Gastroesophageal sphincter (tissue), 3 donors: ENCODE measurements around the gene OGFRL1.

Experiments
- EP300 ChIP-seq: sonication (generic); formaldehyde crosslinking; IDR thresholded peaks from one replicate; pipeline ENCODE4 v1.6.1; 2017; ENCODE audit warnings: antibody characterized with exemption, mild to moderate bottlenecking
- POLR2A ChIP-seq, 2 donors: fragments of 450-650 bp; IDR thresholded peaks; one replicate each; pipeline ENCODE4 v1.6.1; 2017; ENCODE audit warnings: antibody characterized with exemption in 2 of 2, mild to moderate bottlenecking in 2 of 2, moderate library complexity in 1 of 2
- POLR2AphosphoS5 ChIP-seq: sonication (generic); formaldehyde crosslinking; IDR thresholded peaks from one replicate; pipeline ENCODE4 v1.6.1; 2017; ENCODE audit warnings: antibody characterized with exemption
- TF ChIP-seq, protein P1 (sequence below), 4 experiments: fragments of 200-600 bp in 2 of 4; fragments of 450-650 bp in 2 of 4; sonication (generic) in 1 of 4; IDR thresholded peaks; one replicate each; pipeline ENCODE4 v1.5.1; 2017 to 2019; ENCODE audit warnings: antibody characterized with exemption in 4 of 4, mild to moderate bottlenecking in 2 of 4, moderate library complexity in 2 of 4

DNA sequence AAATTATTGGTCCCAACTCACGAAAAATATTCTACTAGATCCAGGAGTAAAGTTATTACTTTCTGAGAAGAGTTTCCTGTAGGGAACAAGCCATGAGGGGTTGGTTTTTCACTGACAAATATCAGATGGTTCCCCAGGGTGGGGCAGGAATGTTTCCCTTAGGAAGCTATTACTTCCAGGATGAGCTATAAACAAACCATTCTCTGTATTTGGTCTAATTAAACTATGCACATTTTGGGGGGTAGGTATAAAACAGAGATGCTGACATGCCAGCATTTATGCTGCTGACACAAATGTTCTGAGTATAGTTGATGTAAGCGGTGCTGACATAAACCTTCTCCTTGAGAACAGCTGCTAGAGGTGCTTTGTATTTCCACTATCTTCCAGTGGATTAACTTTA is 54.2 kb downstream of the OGFRL1 start:
- TF ChIP-seq, protein P1, sequence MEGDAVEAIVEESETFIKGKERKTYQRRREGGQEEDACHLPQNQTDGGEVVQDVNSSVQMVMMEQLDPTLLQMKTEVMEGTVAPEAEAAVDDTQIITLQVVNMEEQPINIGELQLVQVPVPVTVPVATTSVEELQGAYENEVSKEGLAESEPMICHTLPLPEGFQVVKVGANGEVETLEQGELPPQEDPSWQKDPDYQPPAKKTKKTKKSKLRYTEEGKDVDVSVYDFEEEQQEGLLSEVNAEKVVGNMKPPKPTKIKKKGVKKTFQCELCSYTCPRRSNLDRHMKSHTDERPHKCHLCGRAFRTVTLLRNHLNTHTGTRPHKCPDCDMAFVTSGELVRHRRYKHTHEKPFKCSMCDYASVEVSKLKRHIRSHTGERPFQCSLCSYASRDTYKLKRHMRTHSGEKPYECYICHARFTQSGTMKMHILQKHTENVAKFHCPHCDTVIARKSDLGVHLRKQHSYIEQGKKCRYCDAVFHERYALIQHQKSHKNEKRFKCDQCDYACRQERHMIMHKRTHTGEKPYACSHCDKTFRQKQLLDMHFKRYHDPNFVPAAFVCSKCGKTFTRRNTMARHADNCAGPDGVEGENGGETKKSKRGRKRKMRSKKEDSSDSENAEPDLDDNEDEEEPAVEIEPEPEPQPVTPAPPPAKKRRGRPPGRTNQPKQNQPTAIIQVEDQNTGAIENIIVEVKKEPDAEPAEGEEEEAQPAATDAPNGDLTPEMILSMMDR (IDR thresholded peaks at IDR 0.05): no peak
- TF ChIP-seq EP300 (no peak), POLR2AphosphoS5 (no peak), POLR2A (IDR thresholded peaks at IDR 0.05) (no peak)
